ENCODE data around the gene COL6A1. TPM values are rescaled to one million over a fixed set of nuclear protein-coding genes. Genes with fewer than 3 reads are reported as not detected.

Gene COL6A1
- total RNA-seq, 1 donor, result 5.7 TPM

- DNase-seq (ENCODE audit: low read depth in 2 of 3, low spot score in 2 of 3), result no peak
These were observed 1.3 kb upstream of the COL6A1 start for GRCh38 chr21:45980271-45980670.

- DNase-seq (ENCODE audit: low read depth in 2 of 3, low spot score in 2 of 3), result no peak
These were observed 873 bp upstream of the COL6A1 start for GRCh38 chr21:45980697-45981096.

GRCh38 chr21:45982092-45982757, 655 bp downstream of the COL6A1 start:
- DNase-seq (ENCODE audit: low read depth in 2 of 3, low spot score in 2 of 3), result no peak

GRCh38 chr21:45982758-45983648, 1.4 kb downstream of the COL6A1 start:
- no peak for DNase-seq (ENCODE audit: low read depth in 2 of 3, low spot score in 2 of 3)

GRCh38 chr21:45983649-45983965, 2.0 kb downstream of the COL6A1 start:
- no peak for DNase-seq (ENCODE audit: low read depth in 2 of 3, low spot score in 2 of 3)

- DNase-seq (ENCODE audit: low read depth in 2 of 3, low spot score in 2 of 3), result no peak
These were observed 2.5 kb downstream of the COL6A1 start for GRCh38 chr21:45983981-45984551.

- DNase-seq (ENCODE audit: low read depth in 2 of 3, low spot score in 2 of 3), result no peak
These were observed 3.1 kb downstream of the COL6A1 start for GRCh38 chr21:45984584-45985095.

GRCh38 chr21:45985471-45986315, 4.1 kb downstream of the COL6A1 start:
- no peak for DNase-seq (ENCODE audit: low read depth in 2 of 3, low spot score in 2 of 3)

GRCh38 chr21:45986316-45987051, 4.9 kb downstream of the COL6A1 start:
- DNase-seq (ENCODE audit: low read depth in 2 of 3, low spot score in 2 of 3), result no peak

GRCh38 chr21:45987121-45987711, 5.6 kb downstream of the COL6A1 start:
- no peak for DNase-seq (ENCODE audit: low read depth in 2 of 3, low spot score in 2 of 3)

- no peak for DNase-seq (ENCODE audit: low read depth in 2 of 3, low spot score in 2 of 3)
These were observed 7.1 kb downstream of the COL6A1 start for GRCh38 chr21:45988366-45989347.

- no peak for DNase-seq (ENCODE audit: low read depth in 2 of 3, low spot score in 2 of 3)
These were observed 7.9 kb downstream of the COL6A1 start for GRCh38 chr21:45989355-45990048.

GRCh38 chr21:45990049-45990711, 8.6 kb downstream of the COL6A1 start:
- DNase-seq (ENCODE audit: low read depth in 2 of 3, low spot score in 2 of 3), result no peak

GRCh38 chr21:45990741-45991605, 9.4 kb downstream of the COL6A1 start:
- no peak for DNase-seq (ENCODE audit: low read depth in 2 of 3, low spot score in 2 of 3)

- no peak for DNase-seq (ENCODE audit: low read depth in 2 of 3, low spot score in 2 of 3)
These were observed 10.2 kb downstream of the COL6A1 start for GRCh38 chr21:45991606-45992300.
